Cerebellar nuclear complex (tissue), 1 donor: ENCODE data around the gene DDX1.

ENCODE experiments used
- DNase-seq, 2 experiments: peaks; one replicate each; lab custom pipeline; 2025; lab: John Stamatoyannopoulos, UW

DDX1 gene

GRCh38 chr2:15664273-15665066 is 72.8 kb downstream of the DDX1 start:
- DNase-seq = no peak

DNA sequence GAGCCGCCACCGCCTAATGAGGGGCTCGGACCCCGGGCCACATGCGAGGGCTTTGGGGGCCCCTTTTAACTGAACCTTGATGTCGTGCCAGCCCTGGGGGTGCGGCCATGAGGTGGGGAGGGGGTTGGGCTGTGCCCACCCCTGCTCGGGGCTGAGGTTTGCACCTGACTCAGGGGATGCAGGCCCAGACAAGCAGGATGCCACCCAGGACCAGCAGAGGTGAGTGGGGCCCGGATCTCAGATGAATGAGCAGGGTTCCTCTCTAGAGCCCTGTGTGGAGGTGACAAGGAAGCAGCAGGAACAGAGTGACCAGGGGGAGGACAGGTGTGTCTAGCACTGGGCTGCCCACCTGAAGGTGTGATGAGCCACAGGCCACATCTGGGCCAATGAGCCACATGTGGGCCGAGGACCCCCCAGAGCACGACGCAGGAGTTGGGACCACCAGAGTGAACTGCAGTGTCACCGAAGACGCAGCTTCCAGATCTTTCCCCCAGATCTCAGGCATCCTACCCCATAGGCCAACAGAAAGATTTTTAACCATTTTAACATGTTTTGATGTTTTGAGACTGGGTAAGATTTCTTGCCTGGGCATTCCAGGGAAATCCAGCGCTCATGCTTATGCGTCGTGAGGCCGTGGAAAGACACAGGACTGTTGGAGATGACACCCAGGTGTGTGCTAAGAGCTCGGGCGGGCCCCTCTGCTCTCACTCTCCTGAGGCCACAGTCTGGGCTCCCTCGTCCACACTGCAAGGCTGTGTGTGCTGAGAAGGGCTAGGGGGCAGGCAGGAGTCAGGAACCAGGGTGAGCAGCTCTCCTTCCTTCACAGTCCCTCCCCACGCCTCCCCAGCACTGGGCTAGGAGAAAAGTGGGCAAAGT is 73.6 kb downstream of the DDX1 start:
- no peak for DNase-seq

GRCh38 chr2:15665943-15666460 is 74.3 kb downstream of the DDX1 start:
- DNase-seq = no peak

DNA sequence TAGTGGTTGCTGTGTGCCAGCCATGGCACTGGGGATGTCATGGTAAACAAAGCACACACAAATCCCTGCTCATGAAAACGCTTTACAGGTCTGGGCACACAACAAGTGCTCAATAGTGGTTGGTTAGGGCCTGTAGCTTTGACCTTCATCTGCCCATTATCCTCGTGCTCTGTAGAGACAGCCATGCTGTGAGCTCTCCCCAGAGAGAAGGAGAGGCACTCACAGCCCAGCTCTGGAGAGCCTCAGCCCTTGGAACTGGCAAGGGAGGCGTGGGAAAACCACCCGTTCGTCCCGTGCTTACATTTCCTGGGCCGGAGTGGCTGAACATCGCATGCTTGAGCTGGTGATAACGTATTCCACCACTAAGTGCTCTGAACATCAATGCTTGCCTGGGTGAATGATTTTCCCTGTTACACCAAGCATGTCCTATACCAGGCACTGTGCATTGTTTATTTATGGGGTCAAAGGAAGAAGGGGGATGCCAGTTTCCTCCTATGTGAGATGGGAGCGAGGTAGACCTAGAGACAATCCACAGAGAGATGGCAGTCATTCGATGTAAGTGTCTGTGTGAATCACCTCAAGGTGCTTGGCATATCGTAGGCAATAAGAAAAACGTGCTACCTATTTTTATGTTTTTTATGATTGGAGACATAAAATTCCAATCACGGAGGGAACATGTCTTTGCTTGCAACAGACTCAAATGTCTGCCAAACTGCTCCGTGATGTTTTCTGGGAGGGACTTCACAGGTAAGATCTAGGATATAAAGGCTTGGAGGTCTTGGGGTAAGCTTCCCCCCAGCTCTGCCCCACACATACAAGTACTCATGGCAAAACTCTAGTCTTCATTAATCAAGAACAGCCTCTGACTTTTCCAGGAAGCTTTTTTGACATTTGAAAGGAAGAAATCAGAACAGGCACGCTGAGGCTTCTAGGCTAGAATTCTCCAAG is 75.5 kb downstream of the DDX1 start:
- DNase-seq = no peak

DNA sequence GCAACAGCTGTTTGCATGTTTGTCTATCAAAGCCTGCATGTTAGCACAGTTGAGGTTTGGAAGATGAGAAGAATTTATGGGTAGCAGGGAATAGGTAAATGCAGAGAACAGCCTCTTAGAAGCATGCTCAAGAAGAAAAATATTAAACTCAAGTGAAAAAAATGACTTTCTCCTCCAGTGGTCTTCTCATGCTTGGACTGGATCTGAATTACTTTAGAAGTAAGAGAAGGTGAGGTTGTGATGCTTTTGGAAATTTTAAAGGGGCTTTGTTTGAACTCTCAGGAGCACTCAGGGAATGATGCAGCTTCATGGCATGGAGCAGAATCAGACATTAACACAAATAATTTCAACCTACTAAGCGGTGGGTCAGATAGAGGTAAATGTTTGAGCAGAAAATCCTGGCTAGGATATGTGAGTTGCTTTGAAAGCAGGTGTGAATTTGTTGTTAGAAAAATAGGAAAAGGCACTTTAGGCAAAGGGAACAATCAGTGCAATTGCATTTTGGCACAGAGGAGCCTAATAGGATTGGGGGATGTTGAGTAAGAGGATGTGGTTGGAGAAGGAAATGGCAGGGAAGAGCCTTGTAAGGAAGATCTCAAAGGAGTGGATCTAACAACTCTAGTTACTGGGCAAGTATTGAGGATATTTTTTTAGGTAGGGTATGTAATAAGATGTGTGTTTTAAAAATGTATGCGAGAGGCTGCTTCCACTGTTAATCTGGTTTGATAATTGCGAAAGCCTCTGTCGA is 76.3 kb downstream of the DDX1 start:
- DNase-seq = no peak

- DNase-seq = no peak
These were observed 77.1 kb downstream of the DDX1 start for GRCh38 chr2:15668611-15669305.

DNA sequence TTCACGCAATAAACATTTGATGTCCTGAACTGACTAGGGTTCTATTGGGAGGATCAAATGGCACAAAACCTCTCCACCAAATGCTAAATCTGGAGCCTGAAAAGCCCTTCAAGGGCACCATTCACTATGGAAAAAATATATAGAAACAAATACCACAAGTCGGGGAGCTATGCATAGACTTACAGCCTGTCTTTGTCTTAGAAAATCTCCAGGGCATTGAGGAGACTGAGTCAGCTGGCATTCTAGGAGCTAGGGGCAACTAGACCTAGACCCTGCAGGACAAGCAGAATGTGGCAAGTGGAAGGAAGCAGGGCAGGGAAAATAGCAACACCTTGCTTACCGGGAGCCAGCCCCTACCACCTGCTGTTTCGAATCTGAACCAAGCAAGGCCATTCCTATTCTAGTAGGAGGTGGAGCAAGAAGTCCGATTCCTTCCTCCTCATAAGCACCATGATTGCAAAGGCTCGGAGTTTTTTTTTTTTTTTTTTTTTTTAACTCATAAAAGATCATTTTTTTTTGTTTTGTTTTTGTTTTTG is 77.8 kb downstream of the DDX1 start:
- DNase-seq = no peak

DNA sequence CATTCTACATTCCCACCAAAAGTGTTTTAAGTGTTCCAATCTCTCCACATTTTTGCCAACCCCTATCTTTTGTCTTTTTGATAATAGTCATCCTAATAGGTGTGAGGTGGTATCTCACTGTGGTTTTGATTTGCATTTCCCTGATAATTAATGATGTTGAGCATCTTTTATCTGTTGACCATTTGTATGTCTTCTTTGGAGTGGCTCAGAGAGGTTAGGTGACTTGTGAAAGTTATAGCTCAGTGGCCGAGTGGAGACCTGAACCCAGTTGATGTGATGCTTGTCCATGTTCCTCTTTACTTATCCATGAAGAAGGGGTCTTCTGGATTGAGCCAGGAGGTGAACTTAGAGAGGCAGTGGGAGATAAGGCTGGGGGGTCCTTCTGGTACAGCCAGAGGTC is 78.8 kb downstream of the DDX1 start:
- no peak for DNase-seq

- DNase-seq = no peak
These were observed 79.3 kb downstream of the DDX1 start for GRCh38 chr2:15670981-15671380.

GRCh38 chr2:15671409-15671808 is 79.7 kb downstream of the DDX1 start:
- no peak for DNase-seq

DNA sequence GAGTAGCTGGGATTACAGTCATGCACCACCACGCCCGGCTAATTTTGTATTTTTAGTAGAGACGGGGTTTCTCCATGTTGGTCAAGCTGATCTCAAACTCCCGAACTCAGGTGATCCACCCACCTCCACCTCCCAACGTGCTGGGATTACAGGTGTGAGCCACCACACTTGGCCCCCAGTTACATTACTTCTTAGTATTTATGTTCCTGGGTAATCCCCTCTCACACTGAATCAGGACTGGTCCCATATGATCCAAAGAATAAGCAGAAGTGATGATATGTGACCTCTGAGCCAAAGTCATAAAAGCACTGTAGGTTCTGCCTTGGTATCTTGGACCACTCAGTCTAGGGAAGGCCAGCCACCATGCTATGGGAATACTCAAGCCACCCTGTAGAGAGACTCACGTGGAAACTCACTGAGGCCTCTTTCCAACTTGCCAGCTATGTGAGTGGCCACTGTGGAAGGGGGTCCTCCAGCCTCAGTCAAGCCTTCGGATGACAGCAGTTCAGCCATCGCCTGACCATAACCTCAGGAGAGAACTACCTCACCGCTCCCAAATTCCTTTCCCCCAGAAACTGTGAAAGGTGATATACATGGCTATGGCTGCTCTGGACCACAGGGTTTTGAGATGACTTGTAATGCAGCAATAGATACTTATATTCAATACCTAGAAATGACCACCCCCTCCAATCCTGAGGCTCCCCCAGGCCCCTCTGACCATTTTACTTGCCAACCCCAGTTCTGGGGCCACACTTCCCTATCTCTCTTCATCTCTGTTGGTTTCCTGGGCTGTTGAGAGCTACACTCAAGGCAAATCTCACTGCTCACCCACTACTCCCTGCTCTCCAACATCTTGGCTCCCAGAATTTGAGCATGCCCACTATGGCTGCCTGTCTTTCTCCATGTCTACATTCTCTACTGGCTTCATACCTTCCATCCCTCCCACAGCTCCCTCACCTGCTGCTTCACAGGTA is 80.5 kb downstream of the DDX1 start:
- no peak for DNase-seq

DNA sequence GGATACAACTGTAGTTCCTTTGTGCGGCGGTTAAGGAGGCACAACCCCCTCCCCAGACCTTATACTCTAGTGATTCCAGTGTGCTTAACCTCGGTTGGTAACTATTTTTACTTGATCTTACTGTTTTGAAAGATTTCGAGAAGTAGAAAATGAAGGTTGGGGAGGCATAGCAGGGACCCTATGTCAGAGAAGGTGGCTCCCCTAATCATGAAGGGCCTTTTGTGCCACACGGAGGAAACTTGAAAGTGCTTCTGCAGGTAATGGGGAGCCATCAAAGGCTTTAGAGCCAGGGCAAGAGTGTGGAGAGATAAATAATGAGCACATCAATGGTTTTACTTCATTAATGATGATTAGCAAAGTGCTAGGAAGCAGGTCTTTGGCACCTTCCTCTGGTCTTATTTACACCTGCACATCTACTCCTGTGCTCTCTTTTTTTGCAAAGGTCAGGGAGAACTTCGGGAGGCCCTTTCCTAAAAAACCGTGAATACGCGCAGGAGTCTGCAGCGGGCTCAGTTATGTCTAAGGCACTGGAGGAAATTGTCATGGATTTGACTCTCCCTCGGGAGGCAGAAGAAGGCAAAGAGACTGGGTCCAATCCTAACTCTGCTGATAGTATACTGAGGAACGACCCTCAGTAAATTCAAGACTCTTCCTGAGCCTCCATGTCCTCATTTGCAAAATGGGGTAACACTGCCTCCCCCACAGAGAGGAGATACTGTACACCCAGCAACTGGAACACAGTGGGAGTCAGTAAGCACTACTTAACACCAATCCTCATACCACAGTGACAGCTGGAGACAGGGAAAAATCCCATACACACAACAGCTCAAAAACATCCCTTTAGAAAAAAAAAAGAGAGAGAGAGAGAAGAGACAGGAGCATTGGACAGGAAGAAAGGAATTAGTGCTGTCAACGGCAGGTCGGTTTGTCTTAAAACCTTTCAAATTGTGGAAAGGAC is 81.6 kb downstream of the DDX1 start:
- DNase-seq = no peak

DNA sequence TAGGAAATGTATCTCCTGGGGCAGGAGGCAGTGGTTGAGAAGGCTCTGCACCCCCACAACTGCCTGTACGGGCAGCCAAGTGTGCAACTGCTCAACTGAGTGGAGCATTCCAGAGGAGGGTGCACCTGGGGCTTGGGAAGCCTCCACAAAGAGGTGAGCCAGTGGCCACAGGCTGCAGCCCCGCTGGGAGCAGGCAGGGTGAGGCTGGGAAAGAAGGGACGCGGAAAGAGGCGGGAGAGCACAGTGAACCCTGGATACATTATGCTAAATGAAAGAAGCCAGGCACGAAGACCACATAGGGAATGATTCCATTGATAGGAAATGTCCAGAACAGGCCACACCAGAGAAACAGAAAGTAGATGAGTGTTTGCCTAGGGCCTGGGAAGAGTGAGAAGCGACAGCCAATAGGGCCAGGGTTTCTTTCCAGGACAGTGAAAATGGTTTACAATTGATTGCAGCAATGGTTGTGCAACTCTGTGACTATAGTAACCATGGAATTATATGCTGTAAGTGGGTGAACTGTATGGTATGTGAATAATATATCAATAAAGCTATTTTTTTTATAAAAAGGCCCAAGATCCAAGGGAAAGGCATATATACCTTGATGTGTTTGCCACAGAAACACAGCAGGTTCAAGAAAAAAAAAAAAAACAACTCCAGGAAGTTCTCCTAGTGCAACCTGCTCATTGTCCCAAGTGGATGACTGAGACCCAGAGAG is 82.4 kb downstream of the DDX1 start:
- DNase-seq = no peak

DNA sequence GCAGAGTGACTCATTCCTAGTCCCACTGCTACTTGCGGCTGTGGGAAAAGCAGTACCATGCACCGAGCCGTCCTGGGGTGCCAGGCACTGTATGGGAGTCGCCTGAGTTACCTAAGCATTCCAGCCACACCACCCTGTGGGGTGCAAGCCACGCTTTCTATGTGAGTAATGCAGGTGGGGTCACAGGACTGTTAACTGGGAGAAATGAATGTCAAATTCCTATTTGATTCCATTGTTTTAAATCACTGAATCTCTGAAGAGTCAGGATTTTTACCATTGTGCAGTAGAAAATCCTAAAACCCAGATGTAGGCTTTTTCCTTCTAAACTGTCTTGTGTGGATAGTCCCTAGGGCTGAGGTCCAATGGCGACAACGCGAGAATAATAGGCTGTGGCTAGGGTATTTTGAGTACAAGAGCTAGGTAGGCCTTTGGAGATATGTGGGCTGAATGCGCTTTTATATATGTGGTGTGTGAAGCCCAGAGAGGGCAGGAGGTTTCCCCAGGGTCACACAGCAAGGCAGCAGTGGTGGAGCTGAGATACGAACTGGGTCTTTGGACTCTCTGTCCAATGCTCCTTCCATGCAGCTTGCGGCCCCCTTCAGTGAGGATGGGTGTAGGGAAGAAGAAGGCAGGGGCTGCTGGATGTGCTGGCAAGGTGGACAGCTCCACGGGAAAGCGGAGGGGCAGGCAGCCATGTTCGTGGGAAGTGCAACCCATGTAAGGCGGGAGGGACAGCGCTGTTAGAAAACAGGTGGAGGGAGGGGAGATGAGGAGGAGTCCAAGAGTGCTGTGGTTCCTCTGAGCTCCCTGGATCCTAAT is 83.2 kb downstream of the DDX1 start:
- no peak for DNase-seq

DNA sequence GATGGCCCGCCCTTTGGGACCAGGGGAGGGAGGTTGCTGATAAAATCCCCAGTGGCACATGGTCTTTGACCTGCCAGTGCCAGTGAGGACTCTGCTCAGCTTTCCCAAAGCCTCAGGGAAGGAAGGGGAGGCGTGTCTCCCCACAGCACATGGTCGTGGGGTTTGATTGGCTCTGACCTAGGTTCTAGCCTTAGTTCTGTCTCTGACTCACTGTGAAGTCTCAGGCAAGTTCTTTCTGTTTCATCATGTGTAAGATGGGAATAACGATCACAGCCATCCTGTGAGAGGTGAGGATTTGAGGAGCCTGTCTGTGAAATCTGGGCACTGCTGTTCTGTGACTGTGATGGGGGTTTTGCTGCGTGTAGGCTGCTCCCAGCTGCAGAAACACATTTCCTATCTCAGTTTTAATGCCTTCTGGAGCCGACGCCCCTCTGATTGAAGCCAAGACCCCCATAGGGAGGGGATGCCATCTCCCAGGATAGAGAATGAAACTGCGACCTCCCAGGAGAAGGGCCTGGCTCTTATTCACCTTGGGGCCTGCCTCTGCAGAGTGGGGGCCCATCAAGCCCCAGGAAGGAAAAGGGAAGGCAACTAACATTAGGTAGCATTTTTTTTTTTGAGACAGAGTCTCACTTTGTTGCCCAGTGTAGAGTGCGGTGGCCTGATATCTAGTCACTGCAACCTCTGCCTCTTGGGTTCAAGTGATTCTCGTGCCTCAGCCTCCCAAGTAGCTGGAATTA is 84.0 kb downstream of the DDX1 start:
- no peak for DNase-seq
